HepG2 (cell line): ENCODE results near the gene RUSF1. TPM values are rescaled to one million over a fixed set of nuclear protein-coding genes. Genes with fewer than 3 reads are reported as not detected.

ENCODE experiments used
- MTF2 ChIP-seq: sonication (generic); formaldehyde crosslinking; IDR thresholded peaks from 2 replicates; pipeline ENCODE4 v1.5.0; 2020; ENCODE audit warnings: missing genetic modification reagents, borderline replicate concordance
- RAD21 ChIP-seq: fragments of 450-650 bp; formaldehyde crosslinking; IDR thresholded peaks from 2 replicates; pipeline ENCODE4 v1.5.0; 2020; ENCODE audit warnings: mild to moderate bottlenecking
- RFXANK ChIP-seq: IDR thresholded peaks from 2 replicates; pipeline ENCODE4 v1.6.1; 2016
- SRSF9 ChIP-seq: fragments of 200-400 bp; formaldehyde crosslinking; IDR thresholded peaks from 2 replicates; pipeline ENCODE4 v1.6.1; 2018; ENCODE audit warnings: borderline replicate concordance, mild to moderate bottlenecking, low read depth, low read length; ENCODE audit not compliant: insufficient read depth, poor library complexity, severe bottlenecking
- ZNF660 ChIP-seq: sonication (generic); formaldehyde crosslinking; IDR thresholded peaks from 2 replicates; pipeline ENCODE4 v1.5.1; 2020; ENCODE audit warnings: mild to moderate bottlenecking, low read depth, missing genetic modification reagents, borderline replicate concordance
- ZSCAN21 ChIP-seq: sonication (generic); formaldehyde crosslinking; IDR thresholded peaks from 2 replicates; pipeline ENCODE4 v1.8.0; 2022; ENCODE audit warnings: mild to moderate bottlenecking, missing genetic modification reagents, moderate library complexity, borderline replicate concordance
- polyA plus RNA-seq, 8 experiments: library from polyadenylated mRNA; depleted of rRNA in 3 of 8; stranded (reverse) in 7 of 8; unstranded in 1 of 8; fragments of >200 nt; fragmentation: Illumina TruSeq in 4 of 8; extraction: Trizol in 4 of 8; gene quantifications; 2 replicates each; pipeline versions ENCODE4 v1.2.1 to v1.2.3, GENCODE V29; 2011 to 2016; ENCODE audit warnings: low read depth in 4 of 8, missing spikeins in 1 of 8, mixed read lengths in 1 of 8; ENCODE audit not compliant: insufficient read depth in 1 of 8
- total RNA-seq, 5 experiments: library from RNA; depleted of rRNA; stranded (reverse); fragments of >200 nt; fragmentation: Illumina TruSeq; extraction: Trizol; gene quantifications; 2 replicates each; pipeline ENCODE4 v1.2.3, GENCODE V29; 2016; ENCODE audit warnings: low read depth in 1 of 5
- TF ChIP-seq, protein P1 (sequence below): sonication (generic); formaldehyde crosslinking; IDR thresholded peaks from 2 replicates; pipeline ENCODE4 v1.4.0; 2020; ENCODE audit warnings: mild to moderate bottlenecking, missing genetic modification reagents
- TF ChIP-seq, protein P2 (sequence below): sonication (generic); formaldehyde crosslinking; IDR thresholded peaks from 2 replicates; pipeline ENCODE4 v1.4.0; 2020; ENCODE audit warnings: mild to moderate bottlenecking, missing genetic modification reagents
- TF ChIP-seq, protein P3 (sequence below), 2 experiments: sonication (generic) in 1 of 2; formaldehyde crosslinking in 1 of 2; IDR thresholded peaks; 2 replicates each; pipeline versions ENCODE4 v1.4.0 to v1.6.1; 2018 to 2020; ENCODE audit warnings: missing genetic modification reagents in 2 of 2, borderline replicate concordance in 1 of 2, low read depth in 1 of 2, mild to moderate bottlenecking in 1 of 2, missing biosample characterization in 1 of 2
- TF ChIP-seq, protein P4 (sequence below): sonication (generic); formaldehyde crosslinking; IDR thresholded peaks from 2 replicates; pipeline ENCODE4 v1.4.0; 2020; ENCODE audit warnings: mild to moderate bottlenecking, missing genetic modification reagents
- TF ChIP-seq, protein P5 (sequence below): fragments of 450-650 bp; IDR thresholded peaks from 2 replicates; pipeline ENCODE4 v1.6.1; 2016
- TF ChIP-seq, protein P6 (sequence below): sonication (generic); formaldehyde crosslinking; IDR thresholded peaks from 2 replicates; pipeline ENCODE4 v1.4.0; 2020; ENCODE audit warnings: mild to moderate bottlenecking, low read depth, missing genetic modification reagents

Gene RUSF1
- total and polyA plus RNA-seq, 2 of the 13 experiments (the other 11 are each of a cell fraction or from before 2014, with no cell fraction given) = 40.8 to 50.2 TPM

DNA sequence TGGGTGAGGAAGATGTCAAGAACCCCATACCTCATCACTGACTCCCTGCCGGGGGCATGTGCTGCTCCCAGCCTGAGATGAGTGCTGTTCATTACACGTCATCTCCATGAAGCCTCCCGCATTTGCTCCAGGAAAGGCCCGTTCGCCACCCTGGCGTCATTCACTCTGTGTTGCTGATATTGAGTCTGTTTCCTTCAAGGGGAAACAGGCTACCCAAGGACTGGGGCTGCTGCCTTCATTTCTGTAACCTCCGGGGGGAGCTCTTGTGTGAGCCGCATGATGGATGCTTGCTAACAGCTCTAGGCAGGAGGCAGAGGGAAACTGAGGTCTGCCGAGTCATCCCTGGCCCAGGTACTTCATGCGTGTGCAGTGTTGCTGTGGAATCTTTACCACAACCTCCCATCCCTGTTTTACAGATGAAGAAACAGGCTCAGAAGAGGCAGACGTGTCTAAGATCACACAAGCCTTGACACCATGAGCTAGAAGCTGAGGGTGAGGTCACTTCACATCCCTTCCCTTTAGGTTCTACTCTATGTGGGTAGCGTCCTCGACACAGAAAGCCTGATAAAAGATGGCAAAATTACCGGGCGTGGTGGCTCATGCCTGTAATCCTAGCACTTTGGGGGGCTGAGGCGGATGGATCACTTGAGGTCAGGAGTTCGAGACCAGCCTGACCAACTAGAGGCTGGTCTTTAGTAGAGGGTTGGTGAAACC, 52.4 kb downstream of the RUSF1 start (continued):
- TF ChIP-seq RFXANK (CRISPR knock-in tag) (no peak), ZNF660 (CRISPR knock-in tag) (no peak), RAD21 (peak; percentile 15; the same call in 1 of the 2 replicates), MTF2 (CRISPR knock-in tag) (no peak), ZSCAN21 (CRISPR knock-in tag) (no peak), SRSF9 (no peak)
- TF ChIP-seq, protein P1, sequence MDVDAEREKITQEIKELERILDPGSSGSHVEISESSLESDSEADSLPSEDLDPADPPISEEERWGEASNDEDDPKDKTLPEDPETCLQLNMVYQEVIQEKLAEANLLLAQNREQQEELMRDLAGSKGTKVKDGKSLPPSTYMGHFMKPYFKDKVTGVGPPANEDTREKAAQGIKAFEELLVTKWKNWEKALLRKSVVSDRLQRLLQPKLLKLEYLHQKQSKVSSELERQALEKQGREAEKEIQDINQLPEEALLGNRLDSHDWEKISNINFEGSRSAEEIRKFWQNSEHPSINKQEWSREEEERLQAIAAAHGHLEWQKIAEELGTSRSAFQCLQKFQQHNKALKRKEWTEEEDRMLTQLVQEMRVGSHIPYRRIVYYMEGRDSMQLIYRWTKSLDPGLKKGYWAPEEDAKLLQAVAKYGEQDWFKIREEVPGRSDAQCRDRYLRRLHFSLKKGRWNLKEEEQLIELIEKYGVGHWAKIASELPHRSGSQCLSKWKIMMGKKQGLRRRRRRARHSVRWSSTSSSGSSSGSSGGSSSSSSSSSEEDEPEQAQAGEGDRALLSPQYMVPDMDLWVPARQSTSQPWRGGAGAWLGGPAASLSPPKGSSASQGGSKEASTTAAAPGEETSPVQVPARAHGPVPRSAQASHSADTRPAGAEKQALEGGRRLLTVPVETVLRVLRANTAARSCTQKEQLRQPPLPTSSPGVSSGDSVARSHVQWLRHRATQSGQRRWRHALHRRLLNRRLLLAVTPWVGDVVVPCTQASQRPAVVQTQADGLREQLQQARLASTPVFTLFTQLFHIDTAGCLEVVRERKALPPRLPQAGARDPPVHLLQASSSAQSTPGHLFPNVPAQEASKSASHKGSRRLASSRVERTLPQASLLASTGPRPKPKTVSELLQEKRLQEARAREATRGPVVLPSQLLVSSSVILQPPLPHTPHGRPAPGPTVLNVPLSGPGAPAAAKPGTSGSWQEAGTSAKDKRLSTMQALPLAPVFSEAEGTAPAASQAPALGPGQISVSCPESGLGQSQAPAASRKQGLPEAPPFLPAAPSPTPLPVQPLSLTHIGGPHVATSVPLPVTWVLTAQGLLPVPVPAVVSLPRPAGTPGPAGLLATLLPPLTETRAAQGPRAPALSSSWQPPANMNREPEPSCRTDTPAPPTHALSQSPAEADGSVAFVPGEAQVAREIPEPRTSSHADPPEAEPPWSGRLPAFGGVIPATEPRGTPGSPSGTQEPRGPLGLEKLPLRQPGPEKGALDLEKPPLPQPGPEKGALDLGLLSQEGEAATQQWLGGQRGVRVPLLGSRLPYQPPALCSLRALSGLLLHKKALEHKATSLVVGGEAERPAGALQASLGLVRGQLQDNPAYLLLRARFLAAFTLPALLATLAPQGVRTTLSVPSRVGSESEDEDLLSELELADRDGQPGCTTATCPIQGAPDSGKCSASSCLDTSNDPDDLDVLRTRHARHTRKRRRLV (CRISPR knock-in tag) = no peak
- TF ChIP-seq, protein P2, sequence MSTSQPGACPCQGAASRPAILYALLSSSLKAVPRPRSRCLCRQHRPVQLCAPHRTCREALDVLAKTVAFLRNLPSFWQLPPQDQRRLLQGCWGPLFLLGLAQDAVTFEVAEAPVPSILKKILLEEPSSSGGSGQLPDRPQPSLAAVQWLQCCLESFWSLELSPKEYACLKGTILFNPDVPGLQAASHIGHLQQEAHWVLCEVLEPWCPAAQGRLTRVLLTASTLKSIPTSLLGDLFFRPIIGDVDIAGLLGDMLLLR (CRISPR knock-in tag) = no peak
- TF ChIP-seq, protein P3, sequence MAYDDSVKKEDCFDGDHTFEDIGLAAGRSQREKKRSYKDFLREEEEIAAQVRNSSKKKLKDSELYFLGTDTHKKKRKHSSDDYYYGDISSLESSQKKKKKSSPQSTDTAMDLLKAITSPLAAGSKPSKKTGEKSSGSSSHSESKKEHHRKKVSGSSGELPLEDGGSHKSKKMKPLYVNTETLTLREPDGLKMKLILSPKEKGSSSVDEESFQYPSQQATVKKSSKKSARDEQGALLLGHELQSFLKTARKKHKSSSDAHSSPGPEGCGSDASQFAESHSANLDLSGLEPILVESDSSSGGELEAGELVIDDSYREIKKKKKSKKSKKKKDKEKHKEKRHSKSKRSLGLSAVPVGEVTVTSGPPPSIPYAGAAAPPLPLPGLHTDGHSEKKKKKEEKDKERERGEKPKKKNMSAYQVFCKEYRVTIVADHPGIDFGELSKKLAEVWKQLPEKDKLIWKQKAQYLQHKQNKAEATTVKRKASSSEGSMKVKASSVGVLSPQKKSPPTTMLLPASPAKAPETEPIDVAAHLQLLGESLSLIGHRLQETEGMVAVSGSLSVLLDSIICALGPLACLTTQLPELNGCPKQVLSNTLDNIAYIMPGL (CRISPR knock-in tag; IDR thresholded peaks at IDR 0.05; ENCODE audit: borderline replicate concordance in 1 of 2, low read depth in 1 of 2) = no peak
- TF ChIP-seq, protein P4, sequence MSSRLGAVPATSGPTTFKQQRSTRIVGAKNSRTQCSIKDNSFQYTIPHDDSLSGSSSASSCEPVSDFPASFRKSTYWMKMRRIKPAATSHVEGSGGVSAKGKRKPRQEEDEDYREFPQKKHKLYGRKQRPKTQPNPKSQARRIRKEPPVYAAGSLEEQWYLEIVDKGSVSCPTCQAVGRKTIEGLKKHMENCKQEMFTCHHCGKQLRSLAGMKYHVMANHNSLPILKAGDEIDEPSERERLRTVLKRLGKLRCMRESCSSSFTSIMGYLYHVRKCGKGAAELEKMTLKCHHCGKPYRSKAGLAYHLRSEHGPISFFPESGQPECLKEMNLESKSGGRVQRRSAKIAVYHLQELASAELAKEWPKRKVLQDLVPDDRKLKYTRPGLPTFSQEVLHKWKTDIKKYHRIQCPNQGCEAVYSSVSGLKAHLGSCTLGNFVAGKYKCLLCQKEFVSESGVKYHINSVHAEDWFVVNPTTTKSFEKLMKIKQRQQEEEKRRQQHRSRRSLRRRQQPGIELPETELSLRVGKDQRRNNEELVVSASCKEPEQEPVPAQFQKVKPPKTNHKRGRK (CRISPR knock-in tag) = no peak
- TF ChIP-seq, protein P5, sequence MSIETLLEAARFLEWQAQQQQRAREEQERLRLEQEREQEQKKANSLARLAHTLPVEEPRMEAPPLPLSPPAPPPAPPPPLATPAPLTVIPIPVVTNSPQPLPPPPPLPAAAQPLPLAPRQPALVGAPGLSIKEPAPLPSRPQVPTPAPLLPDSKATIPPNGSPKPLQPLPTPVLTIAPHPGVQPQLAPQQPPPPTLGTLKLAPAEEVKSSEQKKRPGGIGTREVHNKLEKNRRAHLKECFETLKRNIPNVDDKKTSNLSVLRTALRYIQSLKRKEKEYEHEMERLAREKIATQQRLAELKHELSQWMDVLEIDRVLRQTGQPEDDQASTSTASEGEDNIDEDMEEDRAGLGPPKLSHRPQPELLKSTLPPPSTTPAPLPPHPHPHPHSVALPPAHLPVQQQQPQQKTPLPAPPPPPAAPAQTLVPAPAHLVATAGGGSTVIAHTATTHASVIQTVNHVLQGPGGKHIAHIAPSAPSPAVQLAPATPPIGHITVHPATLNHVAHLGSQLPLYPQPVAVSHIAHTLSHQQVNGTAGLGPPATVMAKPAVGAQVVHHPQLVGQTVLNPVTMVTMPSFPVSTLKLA = no peak
- TF ChIP-seq, protein P6, sequence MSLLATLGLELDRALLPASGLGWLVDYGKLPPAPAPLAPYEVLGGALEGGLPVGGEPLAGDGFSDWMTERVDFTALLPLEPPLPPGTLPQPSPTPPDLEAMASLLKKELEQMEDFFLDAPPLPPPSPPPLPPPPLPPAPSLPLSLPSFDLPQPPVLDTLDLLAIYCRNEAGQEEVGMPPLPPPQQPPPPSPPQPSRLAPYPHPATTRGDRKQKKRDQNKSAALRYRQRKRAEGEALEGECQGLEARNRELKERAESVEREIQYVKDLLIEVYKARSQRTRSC (CRISPR knock-in tag) = no peak
